NOMO-1 treated with dmso at 0.1 percent for 144 hours (cell line): ENCODE measurements around the gene PDGFRB.

Experiments
- DNase-seq: peaks from one replicate; lab custom pipeline; 2025; ENCODE audit not compliant: unreplicated experiment; lab: John Stamatoyannopoulos, UW

Gene PDGFRB

DNA sequence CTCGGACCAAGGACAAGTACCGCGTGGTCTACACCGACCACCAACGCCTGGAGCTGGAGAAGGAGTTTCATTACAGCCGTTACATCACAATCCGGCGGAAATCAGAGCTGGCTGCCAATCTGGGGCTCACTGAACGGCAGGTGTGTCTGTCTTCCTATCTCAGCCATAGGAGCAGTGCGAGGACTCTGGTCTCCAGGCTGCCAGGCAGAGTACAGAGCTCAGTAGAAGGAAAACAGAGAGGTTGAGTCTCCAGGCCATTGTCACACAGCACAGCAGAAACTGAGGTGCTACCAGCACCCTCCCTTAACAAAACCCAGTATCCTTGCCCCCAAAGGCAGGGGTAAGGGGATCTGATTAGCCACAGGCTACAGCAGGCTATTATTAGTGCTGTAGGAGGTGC, 27.1 kb upstream of the PDGFRB start:
- DNase-seq = no peak

GRCh38 chr5:150181766-150182545, 26.3 kb upstream of the PDGFRB start:
- DNase-seq = no peak

- DNase-seq = no peak
Observed at GRCh38 chr5:150181027-150181426, 25.4 kb upstream of the PDGFRB start.

- peak; percentile 55 for DNase-seq
Observed at GRCh38 chr5:150180241-150181026, 24.8 kb upstream of the PDGFRB start.

GRCh38 chr5:150179019-150179620, 23.5 kb upstream of the PDGFRB start:
- no peak for DNase-seq

DNA sequence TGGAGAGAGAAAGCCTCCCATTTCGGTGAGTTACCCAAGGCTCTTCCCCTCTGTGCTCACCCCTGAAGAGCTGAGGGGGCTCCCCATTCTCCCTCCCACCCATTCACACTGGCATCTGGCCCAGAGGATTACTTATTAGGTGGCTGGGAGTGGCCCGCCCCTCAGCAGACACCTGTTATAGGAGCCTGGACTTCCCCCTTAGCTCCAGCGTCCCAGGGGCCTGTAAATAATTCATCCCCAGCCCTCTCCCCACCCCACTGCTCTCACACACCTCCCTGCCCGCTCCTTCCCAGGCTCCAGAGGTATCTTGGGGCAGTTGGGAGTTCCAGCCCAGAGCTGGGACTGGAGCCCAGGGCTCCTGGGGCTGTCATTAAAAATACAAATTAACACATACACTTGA, 22.6 kb upstream of the PDGFRB start:
- DNase-seq = no peak

DNA sequence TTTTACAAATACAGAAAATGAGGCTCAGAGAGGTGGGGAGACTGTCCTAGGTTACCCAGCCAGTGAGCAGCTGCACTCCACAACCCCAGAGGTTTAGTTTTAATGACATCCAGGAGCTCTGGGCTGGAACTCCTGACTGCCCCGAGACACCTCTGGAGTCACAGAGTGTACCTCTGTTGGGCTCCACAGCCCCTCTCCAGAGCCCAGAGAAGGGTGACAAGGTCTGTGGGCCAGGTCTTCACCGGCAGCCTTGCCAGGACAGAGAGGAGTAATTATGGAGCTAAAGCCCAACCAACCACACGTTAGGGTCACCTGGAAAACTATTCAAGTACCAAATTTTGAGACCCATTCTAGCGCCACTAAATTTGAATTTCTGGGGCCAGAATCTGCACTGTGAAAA, 22.1 kb upstream of the PDGFRB start:
- DNase-seq = no peak

DNA sequence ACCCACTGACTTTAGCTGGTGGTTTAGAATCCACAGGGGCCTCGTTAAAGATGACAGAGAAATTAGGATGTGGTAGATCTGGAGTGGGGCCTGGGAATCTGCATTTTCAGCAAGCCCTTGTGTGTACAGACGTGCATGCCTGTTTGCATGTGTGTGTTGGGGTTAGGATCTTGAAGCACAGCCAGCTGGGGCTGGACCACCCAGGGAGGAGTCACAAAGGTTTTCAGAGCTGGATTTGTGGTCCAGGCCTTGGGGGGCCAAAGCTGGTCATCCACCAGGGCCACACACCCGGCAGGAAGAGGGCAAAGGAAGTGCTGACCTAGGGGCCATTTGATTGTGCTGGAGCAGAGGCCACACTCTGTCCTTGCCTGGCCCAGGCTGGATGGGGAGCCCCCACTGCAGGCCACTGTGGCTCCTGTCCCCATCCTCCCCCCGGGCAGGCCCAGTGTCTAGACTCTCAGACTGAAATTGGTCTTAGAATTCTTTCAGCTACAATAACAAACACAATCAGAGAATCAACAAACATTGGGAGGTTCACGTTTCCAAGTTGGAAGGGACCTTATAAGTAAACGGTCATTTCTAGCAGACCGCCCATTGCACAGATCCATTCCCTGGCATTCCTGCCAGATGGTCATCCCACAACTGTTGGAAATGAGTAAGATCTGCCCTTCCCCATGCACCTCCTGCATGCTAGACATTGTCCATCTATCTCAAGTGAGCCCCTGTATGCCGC, 21.3 kb upstream of the PDGFRB start:
- DNase-seq = no peak

DNA sequence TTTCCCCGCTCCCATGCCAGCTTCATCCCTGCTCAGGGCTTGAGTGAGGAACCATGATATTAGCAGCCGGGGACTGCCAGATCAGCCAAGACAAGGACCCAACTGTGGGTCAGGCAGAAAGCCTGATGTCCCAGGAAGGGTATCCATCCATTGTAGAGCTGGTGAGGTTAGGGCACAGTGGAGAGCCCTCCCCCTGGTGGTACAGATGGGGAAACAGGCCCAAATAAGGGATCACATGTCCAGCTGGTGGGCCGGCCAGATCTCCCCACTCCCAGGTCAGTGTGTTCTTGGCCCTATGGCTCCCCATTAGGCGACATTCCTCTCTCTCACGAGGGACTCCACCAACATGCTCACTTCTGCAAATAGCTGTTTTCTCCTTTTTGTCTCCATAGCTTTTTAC, 19.9 kb upstream of the PDGFRB start:
- DNase-seq = no peak

DNA sequence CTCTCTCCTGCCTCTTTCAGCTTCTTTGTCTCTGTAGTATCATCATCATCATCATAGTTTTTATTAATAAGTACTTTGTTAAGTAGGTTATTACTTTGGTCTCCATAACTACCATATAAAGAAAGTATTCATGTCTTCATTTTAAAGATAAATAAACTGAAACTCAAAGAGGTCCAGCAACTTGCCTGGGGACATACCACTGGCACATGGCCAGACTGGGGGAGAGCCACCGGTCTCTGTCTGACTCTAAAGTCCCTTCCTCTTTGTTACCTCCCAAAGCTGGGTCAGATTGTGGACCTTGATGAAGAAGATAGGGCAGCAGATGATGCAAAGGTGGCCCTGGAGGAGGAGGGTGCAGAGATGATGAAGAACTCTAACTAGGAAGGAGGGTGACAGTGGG, 19.4 kb upstream of the PDGFRB start:
- no peak for DNase-seq

- no peak for DNase-seq
Observed at GRCh38 chr5:150174285-150174684, 18.6 kb upstream of the PDGFRB start.

DNA sequence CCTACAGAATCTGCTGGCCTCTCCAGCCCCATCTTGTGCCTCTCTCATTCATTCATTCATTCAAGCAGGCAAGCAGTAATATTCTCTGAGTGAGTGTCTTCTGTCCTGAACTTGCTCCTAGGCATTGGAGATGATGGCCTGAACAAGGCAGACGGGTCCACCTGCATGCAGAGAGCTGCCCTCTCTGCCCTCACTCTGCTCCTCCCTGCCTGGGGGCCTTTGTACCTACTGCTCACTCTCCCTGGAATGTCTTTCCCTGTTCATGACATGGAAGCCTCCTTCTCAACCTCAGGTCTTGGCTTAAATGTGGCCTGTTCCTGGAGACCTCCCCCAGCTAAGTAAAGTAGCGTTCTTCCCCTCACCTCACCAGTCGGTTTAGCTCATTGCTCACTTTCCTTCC, 17.5 kb upstream of the PDGFRB start:
- no peak for DNase-seq

- DNase-seq = no peak
Observed at GRCh38 chr5:150172556-150172955, 16.9 kb upstream of the PDGFRB start.

- DNase-seq = no peak
Observed at GRCh38 chr5:150172145-150172544, 16.5 kb upstream of the PDGFRB start.

- no peak for DNase-seq
Observed at GRCh38 chr5:150168864-150169263, 13.2 kb upstream of the PDGFRB start.

- no peak for DNase-seq
Observed at GRCh38 chr5:150167908-150168307, 12.3 kb upstream of the PDGFRB start.

DNA sequence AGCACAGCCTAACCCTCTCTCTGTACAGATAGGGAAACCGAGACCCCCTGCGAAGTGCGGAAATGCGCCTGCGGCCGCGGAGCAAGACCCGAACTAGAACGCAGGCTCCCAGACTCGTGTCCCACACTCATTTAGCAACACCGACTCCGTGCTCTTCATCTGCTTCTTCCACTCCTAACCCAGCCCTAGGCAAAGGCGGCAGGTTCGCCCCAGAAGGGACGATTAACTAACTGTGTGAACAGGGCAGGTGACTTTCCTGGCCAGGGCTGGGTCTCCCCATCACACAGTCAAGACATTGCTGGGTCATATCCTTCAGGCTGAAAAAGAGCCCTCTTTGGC, 11.8 kb upstream of the PDGFRB start:
- no peak for DNase-seq

- DNase-seq = no peak
Observed at GRCh38 chr5:150166650-150167511, 11.2 kb upstream of the PDGFRB start, which contains the start of gene CDX1. CDX1 (plus strand) TSS chr5:150166778; CDS start chr5:150166877, 99 bp downstream.

DNA sequence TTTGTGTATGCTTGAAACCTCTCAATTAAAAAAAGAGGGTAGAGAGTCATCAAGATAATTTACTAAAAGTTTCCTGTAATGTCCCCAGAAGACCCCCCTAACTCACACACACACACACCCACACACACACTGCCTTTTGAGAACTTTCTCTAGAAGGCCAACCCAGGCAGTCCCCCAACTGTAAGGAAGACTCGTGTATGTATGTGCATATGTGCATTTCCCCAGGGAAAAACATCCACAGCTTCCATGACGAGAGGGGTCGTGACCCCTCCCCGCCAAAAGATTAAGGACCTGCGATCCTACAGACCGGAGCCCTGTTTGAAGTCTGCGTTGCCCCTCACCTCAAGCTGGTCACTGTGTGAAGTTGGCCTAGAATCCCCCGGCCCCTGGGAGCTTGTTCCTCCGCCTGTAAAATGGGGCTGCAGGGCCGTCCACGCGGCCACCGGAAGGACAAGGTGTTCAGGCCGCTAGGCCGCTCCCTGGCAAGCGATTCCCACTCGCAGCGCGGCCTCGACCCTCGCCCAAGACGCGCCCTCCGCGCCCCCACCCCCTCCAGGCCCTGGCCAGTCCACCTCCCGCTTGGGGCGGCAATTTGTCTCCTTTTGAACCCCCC, 10.5 kb upstream of the PDGFRB start:
- DNase-seq = no peak
